ENCODE measurements around the gene GRAMD4. TPM values are rescaled to one million over a fixed set of nuclear protein-coding genes. Genes with fewer than 3 reads are reported as not detected.

The GRAMD4 gene
- total RNA-seq, 1 experiment from 2014 or later: 19.8 TPM

- no peak overlapping the region for H2BK5ac ChIP-seq (ENCODE audit: insufficient read length, low read length)
- no peak overlapping the region for H3K27ac ChIP-seq (ENCODE audit: insufficient read length, low read depth, low read length)
- H3K18ac ChIP-seq (ENCODE audit: insufficient read length, low read depth, low read length): no peak overlapping the region
- H4K91ac ChIP-seq (ENCODE audit: insufficient read length, low read depth, low read length): no peak overlapping the region
- no peaks in the 10 kb centered on the region for H3K9me3 ChIP-seq (ENCODE audit: control insufficient read depth, low read depth, low read length)
- H2BK120ac ChIP-seq (ENCODE audit: low read depth, low read length, poor library complexity, severe bottlenecking): no peak overlapping the region
- no peak overlapping the region for H4K8ac ChIP-seq (replicated peaks; ENCODE audit: insufficient read length, low read depth, low read length)
- no peak overlapping the region for H3T11ph ChIP-seq (ENCODE audit: low read length)
- no peaks in the 10 kb centered on the region; the same call in 1 of the 2 replicates for H3K4me1 ChIP-seq (ENCODE audit: insufficient read depth, low read length)
- DNase-seq: no peak
- TF ChIP-seq, protein P1, sequence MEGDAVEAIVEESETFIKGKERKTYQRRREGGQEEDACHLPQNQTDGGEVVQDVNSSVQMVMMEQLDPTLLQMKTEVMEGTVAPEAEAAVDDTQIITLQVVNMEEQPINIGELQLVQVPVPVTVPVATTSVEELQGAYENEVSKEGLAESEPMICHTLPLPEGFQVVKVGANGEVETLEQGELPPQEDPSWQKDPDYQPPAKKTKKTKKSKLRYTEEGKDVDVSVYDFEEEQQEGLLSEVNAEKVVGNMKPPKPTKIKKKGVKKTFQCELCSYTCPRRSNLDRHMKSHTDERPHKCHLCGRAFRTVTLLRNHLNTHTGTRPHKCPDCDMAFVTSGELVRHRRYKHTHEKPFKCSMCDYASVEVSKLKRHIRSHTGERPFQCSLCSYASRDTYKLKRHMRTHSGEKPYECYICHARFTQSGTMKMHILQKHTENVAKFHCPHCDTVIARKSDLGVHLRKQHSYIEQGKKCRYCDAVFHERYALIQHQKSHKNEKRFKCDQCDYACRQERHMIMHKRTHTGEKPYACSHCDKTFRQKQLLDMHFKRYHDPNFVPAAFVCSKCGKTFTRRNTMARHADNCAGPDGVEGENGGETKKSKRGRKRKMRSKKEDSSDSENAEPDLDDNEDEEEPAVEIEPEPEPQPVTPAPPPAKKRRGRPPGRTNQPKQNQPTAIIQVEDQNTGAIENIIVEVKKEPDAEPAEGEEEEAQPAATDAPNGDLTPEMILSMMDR (conservative IDR thresholded peaks at IDR 0.05): no peak
- H3K9ac ChIP-seq (ENCODE audit: extremely low read depth, insufficient read length, low read length): no peak overlapping the region
- H4K20me1 ChIP-seq (ENCODE audit: control insufficient read depth, insufficient read depth, insufficient read length): no peaks in the 10 kb centered on the region
- no CpG with 5 or more reads among the region's 6 CpGs for WGBS (ENCODE audit: extremely low coverage, insufficient read length, low lambda C conversion rate)
- no peak overlapping the region for H2AFZ ChIP-seq (ENCODE audit: low read length)
- H4K5ac ChIP-seq (ENCODE audit: insufficient read length, low read depth, low read length): no peak overlapping the region
- H3K79me2 ChIP-seq (ENCODE audit: insufficient read depth, low read length): no peaks in the 10 kb centered on the region
- H3K79me1 ChIP-seq (ENCODE audit: insufficient read depth, low read depth, low read length, poor library complexity, severe bottlenecking): no peaks in the 10 kb centered on the region
- Mint-ChIP-seq H3K9me3 (no peaks in the 10 kb centered on the region; a peak in 1 of 5 replicates), H3K4me3 (no peak overlapping the region), H3K36me3 (ENCODE audit: insufficient read depth in 1 of 3, low read depth in 3 of 3) (peaks cover 0 to 4% (median 0%) of the 10 kb centered on the region in 3 experiments; a peak in 2 of 7 replicates), H3K4me1 (peaks cover 10 to 14% of the 10 kb centered on the region in 2 experiments), H3K27me3 (ENCODE audit: low read depth) (no peaks in the 10 kb centered on the region), H3K27ac (no peak overlapping the region)
- H3K56ac ChIP-seq (ENCODE audit: insufficient read length, low read depth, low read length): no peak overlapping the region
- H2AK5ac ChIP-seq (ENCODE audit: insufficient read length, low read length): no peak overlapping the region
- no peak overlapping the region for H3K4ac ChIP-seq (ENCODE audit: low read depth, low read length)
- no peaks in the 10 kb centered on the region for H3K23me2 ChIP-seq (ENCODE audit: insufficient read length, low read depth, low read length, poor library complexity, severe bottlenecking)
- H3K4me2 ChIP-seq (ENCODE audit: insufficient read depth, insufficient read length, low read length): no peak overlapping the region
- H2BK12ac ChIP-seq (ENCODE audit: insufficient read length, low read depth, low read length): no peak overlapping the region
- no peak overlapping the region for H2BK20ac ChIP-seq (ENCODE audit: low read depth, low read length, poor library complexity, severe bottlenecking)
- no peak overlapping the region for H2BK15ac ChIP-seq (ENCODE audit: low read depth, low read length)
- no peak overlapping the region for H3K14ac ChIP-seq (ENCODE audit: insufficient read depth, low read length)
- no peaks in the 10 kb centered on the region for H3K27me3 ChIP-seq (ENCODE audit: insufficient read depth, low read length)
- no peak overlapping the region for H3K23ac ChIP-seq (ENCODE audit: insufficient read length, low read depth, low read length)
Observed at GRCh38 chr22:46605117-46605516, 15.1 kb upstream of the GRAMD4 start.

All from H9 (cell line).